GM19035 (cell line): ENCODE measurements around the gene SOD3.

Source experiments
- ATAC-seq: cut with Tn5 transposase; IDR thresholded peaks from one replicate; pipeline ENCODE4 v1.9.1; 2021; ENCODE audit not compliant: unreplicated experiment

The SOD3 gene

DNA sequence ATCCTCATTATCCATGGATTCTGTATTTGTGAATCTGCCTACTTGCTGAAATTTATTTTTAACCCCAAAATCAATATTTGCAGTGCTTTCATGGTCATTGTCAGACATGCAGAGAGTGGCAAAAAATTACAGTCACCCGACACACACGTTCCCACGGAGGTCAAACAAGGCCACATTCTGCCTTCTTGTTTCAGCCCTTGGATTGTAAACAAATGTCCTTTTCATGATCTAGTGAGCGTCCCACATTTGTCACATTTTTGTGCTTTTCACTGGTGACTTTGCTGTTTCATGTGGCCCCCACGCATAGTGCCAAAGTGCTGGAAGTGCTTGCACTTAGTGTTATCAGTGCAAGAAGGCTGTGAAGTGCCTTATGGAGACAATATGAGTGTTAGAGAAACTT, 45.0 kb downstream of the SOD3 start:
- no peak for ATAC-seq

DNA sequence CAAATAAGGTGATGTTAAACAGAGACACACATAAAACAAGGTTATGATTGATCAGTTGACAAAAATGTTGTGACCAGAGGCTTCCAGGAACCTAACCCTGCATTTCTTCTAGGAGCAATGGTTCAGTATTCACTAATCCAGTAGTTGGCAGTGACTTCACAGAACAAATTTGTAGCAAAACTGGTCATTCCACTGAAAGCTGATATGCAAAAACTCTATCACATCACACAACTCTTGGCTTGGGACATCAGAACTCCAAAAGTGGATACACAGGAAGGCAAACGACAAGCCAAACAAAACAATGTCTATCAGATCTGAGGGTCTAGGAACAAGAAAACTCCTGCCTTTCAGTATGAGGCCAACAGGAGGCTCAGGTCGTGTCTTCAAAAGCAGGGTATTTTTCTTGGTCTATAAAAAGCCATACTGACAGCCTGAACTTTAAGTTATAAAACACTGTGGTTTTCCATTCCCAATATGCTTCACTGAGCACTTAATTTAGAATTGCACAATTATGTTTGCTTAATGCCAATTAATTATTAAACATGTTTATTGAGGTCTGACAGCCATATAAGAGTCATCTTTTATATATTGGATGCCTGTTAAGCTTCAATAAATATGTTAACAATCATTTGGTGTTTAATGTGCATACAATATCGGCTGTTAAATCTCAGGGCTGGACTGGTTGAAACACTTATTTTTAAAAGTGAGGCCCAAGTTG, 45.6 kb downstream of the SOD3 start:
- ATAC-seq, result no peak

DNA sequence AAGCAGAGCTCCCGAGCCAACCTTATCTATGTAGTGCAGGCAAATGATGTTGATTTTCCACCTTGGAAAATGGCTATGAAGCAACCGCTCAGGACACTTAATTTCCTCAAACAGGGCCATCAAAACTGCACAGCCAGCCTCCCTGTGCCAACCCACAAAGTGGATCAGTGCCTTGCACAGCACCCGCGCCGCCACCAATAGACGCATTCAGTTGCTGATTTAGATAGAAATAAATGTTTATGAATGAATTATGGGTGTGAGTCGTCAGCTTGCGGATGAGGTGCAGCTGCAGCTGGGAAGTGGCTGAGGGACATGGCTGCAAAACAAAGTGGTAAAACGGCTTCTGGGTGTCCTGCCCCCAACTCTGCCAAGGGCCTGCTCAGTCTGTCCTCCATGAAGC, 47.0 kb downstream of the SOD3 start:
- no peak for ATAC-seq

GRCh38 chr4:24843096-24843495, 47.7 kb downstream of the SOD3 start:
- no peak for ATAC-seq

DNA sequence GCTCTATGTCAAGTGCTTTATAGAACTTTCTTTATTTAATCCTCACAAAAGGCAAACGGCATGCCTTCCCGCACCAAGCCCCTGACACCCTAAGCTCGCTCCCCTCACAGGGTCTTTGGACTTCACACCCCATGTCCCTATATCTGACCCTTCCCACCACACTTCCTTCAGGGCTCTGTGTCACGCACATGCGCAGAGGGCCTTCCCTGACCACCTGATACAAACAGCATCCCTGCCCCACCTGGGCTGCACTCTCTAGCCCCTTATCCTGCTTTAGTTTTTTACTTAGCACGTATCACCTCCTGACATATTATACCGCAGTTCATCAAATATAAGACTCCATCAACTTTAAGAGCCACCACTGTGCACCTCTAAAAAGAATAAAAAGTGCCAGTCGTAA, 49.8 kb downstream of the SOD3 start:
- ATAC-seq, result no peak

- ATAC-seq, result no peak
Measured at GRCh38 chr4:24845902-24846301, 50.5 kb downstream of the SOD3 start.

- no peak for ATAC-seq
Measured at GRCh38 chr4:24846716-24847115, 51.3 kb downstream of the SOD3 start.

DNA sequence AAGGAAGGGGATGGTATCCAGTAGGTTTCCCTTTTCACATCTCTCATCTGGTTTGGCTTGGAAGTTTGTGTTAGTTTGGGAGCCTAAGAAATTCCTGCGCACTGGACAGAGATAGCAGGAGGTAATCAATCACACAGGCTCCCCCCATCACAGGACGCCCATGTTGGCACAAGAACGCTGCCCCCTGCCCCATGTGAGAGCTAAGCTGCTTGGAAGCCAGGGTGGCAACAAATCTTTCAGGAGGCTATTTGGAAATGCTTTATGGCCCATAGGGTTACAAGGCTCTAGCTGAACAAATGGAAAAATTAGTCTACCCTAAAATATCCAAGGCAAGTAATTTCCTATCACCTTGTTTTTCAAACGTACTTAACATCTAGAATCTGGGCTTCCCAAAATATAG, 54.0 kb downstream of the SOD3 start:
- ATAC-seq, result no peak

DNA sequence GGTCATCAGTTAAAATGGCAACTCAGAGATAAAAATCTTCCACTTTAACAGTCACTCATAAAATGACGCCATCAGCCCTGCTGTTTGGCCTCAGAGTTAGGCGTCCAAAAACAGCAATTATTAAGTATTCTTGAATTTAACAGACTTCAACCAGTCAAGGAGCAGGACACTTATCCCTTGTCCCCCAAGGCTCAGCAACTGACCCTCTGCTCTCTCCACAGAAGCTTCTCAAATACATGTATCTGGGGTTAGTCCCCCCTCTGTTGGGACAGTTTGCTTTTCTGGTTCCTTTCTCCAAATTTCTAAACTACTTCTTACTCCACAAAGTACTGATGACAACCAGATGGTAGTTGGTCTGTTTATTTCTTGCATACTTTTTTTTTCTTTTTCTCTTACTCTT, 54.4 kb downstream of the SOD3 start:
- ATAC-seq, result no peak
